ENCODE data around the gene PMVK. TPM values are rescaled to one million over a fixed set of nuclear protein-coding genes. Genes with fewer than 3 reads are reported as not detected.

PMVK gene
- total and polyA plus RNA-seq, 2 donors: 6.8 to 47.1 TPM

GRCh38 chr1:154881820-154882535, 54.5 kb downstream of the PMVK start:
- Histone ChIP-seq H3K4me3 (ENCODE audit: low read depth, low read length) (no peak overlapping the region), H3K4me1 (ENCODE audit: insufficient read depth) (no peaks in the 10 kb centered on the region), H3K36me3 (ENCODE audit: insufficient read depth) (no peaks in the 10 kb centered on the region), H3K27ac (ENCODE audit: low read depth) (no peak overlapping the region)
- 72% methylated on average over 10 of the region's 10 CpGs for WGBS
- no peak for DNase-seq (ENCODE audit: extremely low spot score)

- WGBS: 59% methylated on average over 5 of the region's 5 CpGs
- H3K4me1 ChIP-seq (ENCODE audit: insufficient read depth): no peaks in the 10 kb centered on the region
- no peak overlapping the region for H3K4me3 ChIP-seq (ENCODE audit: low read depth, low read length)
- no peaks in the 10 kb centered on the region for H3K36me3 ChIP-seq (ENCODE audit: insufficient read depth)
- H3K27ac ChIP-seq (ENCODE audit: low read depth): no peak overlapping the region
- no peak for DNase-seq (ENCODE audit: extremely low spot score)
Observed at GRCh38 chr1:154880671-154881070, 55.8 kb downstream of the PMVK start.

- no peak overlapping the region for H3K27ac ChIP-seq (ENCODE audit: low read depth)
- WGBS: 75% methylated on average over 16 of the region's 16 CpGs
- no peak overlapping the region for H3K4me3 ChIP-seq (ENCODE audit: low read depth, low read length)
- no peak for DNase-seq (ENCODE audit: extremely low spot score)
- no peaks in the 10 kb centered on the region for H3K4me1 ChIP-seq (ENCODE audit: insufficient read depth)
- no peaks in the 10 kb centered on the region for H3K36me3 ChIP-seq (ENCODE audit: insufficient read depth)
Observed at GRCh38 chr1:154879038-154879421, 57.5 kb downstream of the PMVK start.

- H3K36me3 ChIP-seq (ENCODE audit: insufficient read depth): no peaks in the 10 kb centered on the region
- H3K27ac ChIP-seq (ENCODE audit: low read depth): no peak overlapping the region
- H3K4me1 ChIP-seq (ENCODE audit: insufficient read depth): no peaks in the 10 kb centered on the region
- no peak overlapping the region for H3K4me3 ChIP-seq (ENCODE audit: low read depth, low read length)
- no peak for DNase-seq (ENCODE audit: extremely low spot score)
- WGBS: 25% methylated on average over 20 of the region's 20 CpGs
Observed at GRCh38 chr1:154878371-154879037, 58.0 kb downstream of the PMVK start.

DNA sequence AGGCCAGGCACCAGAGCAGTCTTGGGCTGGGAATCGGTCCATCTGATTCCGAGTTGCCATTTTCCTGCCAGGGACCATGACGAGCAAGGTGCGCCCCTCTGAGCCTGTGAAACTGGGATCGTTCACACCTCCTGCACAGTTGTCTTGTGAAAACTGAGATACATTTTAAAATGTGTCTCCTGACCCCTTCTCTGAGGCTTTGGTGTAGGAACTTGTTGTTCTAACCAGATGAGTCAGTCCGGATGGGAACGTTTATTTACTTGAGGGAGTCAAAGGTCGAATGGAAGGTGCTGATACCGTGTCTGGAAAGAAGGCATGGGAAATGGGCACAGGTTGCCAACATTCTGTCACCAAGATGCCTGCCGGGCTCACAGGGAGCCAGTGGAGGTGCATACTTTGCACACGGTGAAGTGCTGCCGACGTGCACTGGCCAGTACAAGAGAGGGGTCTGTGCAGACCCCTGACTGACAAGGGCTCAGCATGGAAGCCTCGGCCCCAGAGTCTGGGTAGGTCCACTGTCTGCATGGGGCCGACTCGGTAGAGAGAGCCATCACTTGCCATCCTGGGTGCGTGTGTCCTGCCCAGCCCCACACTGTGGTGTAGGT, 59.0 kb downstream of the PMVK start:
- DNase-seq (ENCODE audit: extremely low spot score): no peak
- H3K27ac ChIP-seq (ENCODE audit: low read depth): no peak overlapping the region
- H3K4me1 ChIP-seq (ENCODE audit: insufficient read depth): no peaks in the 10 kb centered on the region
- WGBS: 69% methylated on average over 17 of the region's 17 CpGs
- no peak overlapping the region for H3K4me3 ChIP-seq (ENCODE audit: low read depth, low read length)
- no peaks in the 10 kb centered on the region for H3K36me3 ChIP-seq (ENCODE audit: insufficient read depth)

- DNase-seq (ENCODE audit: extremely low spot score): no peak
- Histone ChIP-seq H3K4me3 (ENCODE audit: low read depth, low read length) (no peak overlapping the region), H3K27ac (ENCODE audit: low read depth) (no peak overlapping the region), H3K4me1 (ENCODE audit: insufficient read depth) (no peaks in the 10 kb centered on the region), H3K36me3 (ENCODE audit: insufficient read depth) (no peaks in the 10 kb centered on the region)
- 77% methylated on average over 3 of the region's 3 CpGs for WGBS
Observed at GRCh38 chr1:154876842-154877369, 59.6 kb downstream of the PMVK start.

Small RNA genes lying within 50 kb of the gene (small RNA-seq; reads per million reads assigned to genes)
- gene MIR4258 (not detected), gene RF00017 (not detected)

Other genes starting within 250 kb of the PMVK start
- gene KCNN3, start 66.4 kb downstream of the PMVK start, total RNA-seq: 16.6 TPM
- gene KCNN3, start 66.4 kb downstream of the PMVK start, polyA plus RNA-seq: 1.5 TPM
- 74.0 TPM for gene PBXIP1, start 19.4 kb upstream of the PMVK start, total RNA-seq
- gene PBXIP1, start 19.4 kb upstream of the PMVK start, polyA plus RNA-seq: 206 TPM
- gene PYGO2, start 25.1 kb upstream of the PMVK start, total RNA-seq: 10.8 TPM
- gene PYGO2, start 25.1 kb upstream of the PMVK start, polyA plus RNA-seq: 29.2 TPM
- gene SHC1, start 34.0 kb upstream of the PMVK start, total RNA-seq: 61.2 TPM
- gene SHC1, start 34.0 kb upstream of the PMVK start, polyA plus RNA-seq: 110 TPM
- gene CKS1B, start 38.0 kb upstream of the PMVK start, total RNA-seq: 38.4 TPM
- 54.9 TPM for gene CKS1B, start 38.0 kb upstream of the PMVK start, polyA plus RNA-seq
- 10.5 TPM for gene FLAD1, start 46.6 kb upstream of the PMVK start, total RNA-seq
- 27.9 TPM for gene FLAD1, start 46.6 kb upstream of the PMVK start, polyA plus RNA-seq
- not detected for gene LENEP, start 56.9 kb upstream of the PMVK start, total RNA-seq
- not detected for gene LENEP, start 56.9 kb upstream of the PMVK start, polyA plus RNA-seq
- 14.7 TPM for gene ZBTB7B, start 66.1 kb upstream of the PMVK start, total RNA-seq
- 52.0 TPM for gene ZBTB7B, start 66.1 kb upstream of the PMVK start, polyA plus RNA-seq
- gene DCST2, start 97.1 kb upstream of the PMVK start, total RNA-seq: 0.53 TPM
- 1.2 TPM for gene DCST2, start 97.1 kb upstream of the PMVK start, polyA plus RNA-seq
- gene DCST1, start 97.1 kb upstream of the PMVK start, total RNA-seq: not detected
- gene DCST1, start 97.1 kb upstream of the PMVK start, polyA plus RNA-seq: not detected
- gene ADAM15, start 114.6 kb upstream of the PMVK start, total RNA-seq: 38.3 TPM
- 118 TPM for gene ADAM15, start 114.6 kb upstream of the PMVK start, polyA plus RNA-seq
- gene EFNA4, start 127.0 kb upstream of the PMVK start, total RNA-seq: 7.5 TPM
- 8.1 TPM for gene EFNA4, start 127.0 kb upstream of the PMVK start, polyA plus RNA-seq
- 1.2 TPM for gene EFNA3, start 142.1 kb upstream of the PMVK start, total RNA-seq
- gene EFNA3, start 142.1 kb upstream of the PMVK start, polyA plus RNA-seq: 2.3 TPM
- 31.1 TPM for gene EFNA1, start 191.2 kb upstream of the PMVK start, total RNA-seq
- gene EFNA1, start 191.2 kb upstream of the PMVK start, polyA plus RNA-seq: 44.6 TPM
- gene SLC50A1, start 199.1 kb upstream of the PMVK start, total RNA-seq: 19.5 TPM
- gene SLC50A1, start 199.1 kb upstream of the PMVK start, polyA plus RNA-seq: 31.7 TPM
- gene DPM3, start 203.8 kb upstream of the PMVK start, total RNA-seq: 15.8 TPM
- 205 TPM for gene DPM3, start 203.8 kb upstream of the PMVK start, polyA plus RNA-seq
- gene KRTCAP2, start 236.6 kb upstream of the PMVK start, total RNA-seq: 53.0 TPM
- gene KRTCAP2, start 236.6 kb upstream of the PMVK start, polyA plus RNA-seq: 266 TPM
- 0.85 TPM for gene TRIM46, start 237.1 kb upstream of the PMVK start, total RNA-seq
- gene TRIM46, start 237.1 kb upstream of the PMVK start, polyA plus RNA-seq: 1.1 TPM

All from urinary bladder (tissue), 4 donors.